Measurements from ENCODE around the gene TSPAN17.
"Not testable (repeated sequence)": the region's sequence is repeated elsewhere in the genome, so short reads cannot be mapped to it uniquely, and the experiment has no call there.

TSPAN17 gene

GRCh38 chr5:176687247-176687646, 40.0 kb downstream of the TSPAN17 start:
- no peak for DNase-seq

GRCh38 chr5:176687881-176688280, 40.6 kb downstream of the TSPAN17 start:
- no peak for DNase-seq

GRCh38 chr5:176690911-176691310, 43.6 kb downstream of the TSPAN17 start:
- no peak for DNase-seq

GRCh38 chr5:176691524-176691923, 44.2 kb downstream of the TSPAN17 start:
- no peak for DNase-seq

GRCh38 chr5:176692326-176692725, 45.0 kb downstream of the TSPAN17 start:
- DNase-seq = no peak

- DNase-seq = no peak
Measured at GRCh38 chr5:176692839-176693476, 45.7 kb downstream of the TSPAN17 start.

GRCh38 chr5:176693477-176693851, 46.2 kb downstream of the TSPAN17 start:
- DNase-seq = no peak

GRCh38 chr5:176694146-176694545, 46.9 kb downstream of the TSPAN17 start:
- DNase-seq = no peak

- DNase-seq = no peak
Measured at GRCh38 chr5:176694631-176695030, 47.3 kb downstream of the TSPAN17 start.

- no peak for DNase-seq
Measured at GRCh38 chr5:176695073-176695472, 47.8 kb downstream of the TSPAN17 start.

GRCh38 chr5:176697267-176697933, 50.1 kb downstream of the TSPAN17 start:
- no peak for DNase-seq

GRCh38 chr5:176697934-176698538, 50.8 kb downstream of the TSPAN17 start:
- DNase-seq = no peak

- DNase-seq = not testable (repeated sequence)
Measured at GRCh38 chr5:176699446-176699845, 52.2 kb downstream of the TSPAN17 start.

- peak; percentile 15 for DNase-seq
Measured at GRCh38 chr5:176700239-176700847, 53.1 kb downstream of the TSPAN17 start.

GRCh38 chr5:176702671-176703641, 55.7 kb downstream of the TSPAN17 start:
- no peak for DNase-seq

GRCh38 chr5:176703857-176704256, 56.6 kb downstream of the TSPAN17 start:
- no peak for DNase-seq

- no peak for DNase-seq
Measured at GRCh38 chr5:176704355-176704754, 57.1 kb downstream of the TSPAN17 start.

- no peak for DNase-seq
Measured at GRCh38 chr5:176704817-176705216, 57.5 kb downstream of the TSPAN17 start.
